Activated T-helper 17 cell treated with anti-CD3 and anti-CD28 coated beads, Interleukin-2, amount 50 U/mL, for 72 hours (primary cell): Measurements from ENCODE around the gene CAMSAP2. TPM values are rescaled to one million over a fixed set of nuclear protein-coding genes. Genes with fewer than 3 reads are reported as not detected.

Source experiments
- ATAC-seq: fragments of 150-1000 bp; cut with Tn5 transposase; replicated peaks from 2 replicates; pipeline ENCODE4 v1.10.0; 2021; ENCODE audit warnings: mild to moderate bottlenecking, moderate library complexity
- H3K27ac Mint-ChIP-seq: one replicate; pipeline ENCODE4 v1.8.0; 2022; ENCODE audit warnings: mixed read lengths
- H3K27me3 Mint-ChIP-seq: one replicate; pipeline ENCODE4 v1.8.0; 2022; ENCODE audit warnings: mixed read lengths
- H3K36me3 Mint-ChIP-seq: one replicate; pipeline ENCODE4 v1.8.0; 2022; ENCODE audit warnings: low read depth, mild to moderate bottlenecking, mixed read lengths
- H3K4me1 Mint-ChIP-seq: one replicate; pipeline ENCODE4 v1.8.0; 2022; ENCODE audit warnings: mixed read lengths
- H3K4me3 Mint-ChIP-seq: one replicate; pipeline ENCODE4 v1.8.0; 2022; ENCODE audit warnings: mild to moderate bottlenecking, mixed read lengths
- H3K9me3 Mint-ChIP-seq: one replicate; pipeline ENCODE4 v1.8.0; 2022; ENCODE audit warnings: mixed read lengths
- total RNA-seq, 2 donors: library from RNA; stranded (reverse); gene quantifications; one replicate each; pipeline ENCODE4 v1.2.3, GENCODE V29; 2022

CAMSAP2 gene
- total RNA-seq: 1 to 10 TPM; 3.4 to 5.3 TPM

- Mint-ChIP-seq H3K4me1 (peaks cover 26% of the 10 kb centered on the region), H3K9me3 (no peaks in the 10 kb centered on the region), H3K36me3 (no peaks in the 10 kb centered on the region), H3K4me3 (peak within 1 kb of the TSS; percentile 86), H3K27me3 (no peaks in the 10 kb centered on the region), H3K27ac (peak within 1 kb of the TSS; percentile 78)
- ATAC-seq: peak; percentile 43
Observed at GRCh38 chr1:200738327-200738948, at the start of gene CAMSAP2. TSS of gene CAMSAP2 (plus strand) at chr1:200738893. CDS start at chr1:200739828, 935 bp downstream.

- Mint-ChIP-seq H3K4me3 (no peak overlapping the region), H3K27me3 (peaks cover 6% of the 10 kb centered on the region), H3K9me3 (peaks cover 3% of the 10 kb centered on the region), H3K4me1 (no peaks in the 10 kb centered on the region), H3K27ac (no peak overlapping the region), H3K36me3 (no peaks in the 10 kb centered on the region)
- ATAC-seq: no peak
Observed at GRCh38 chr1:200692316-200692715, 46.4 kb upstream of the CAMSAP2 start.

GRCh38 chr1:200693327-200693726, 45.4 kb upstream of the CAMSAP2 start:
- Mint-ChIP-seq H3K4me3 (no peak overlapping the region), H3K36me3 (no peaks in the 10 kb centered on the region), H3K9me3 (peaks cover 3% of the 10 kb centered on the region), H3K27ac (no peak overlapping the region), H3K4me1 (no peaks in the 10 kb centered on the region), H3K27me3 (peaks cover 6% of the 10 kb centered on the region)
- peak; percentile 26 for ATAC-seq

- Mint-ChIP-seq H3K4me3 (no peak overlapping the region), H3K27me3 (peaks cover 5% of the 10 kb centered on the region), H3K4me1 (no peaks in the 10 kb centered on the region), H3K9me3 (peaks cover 3% of the 10 kb centered on the region), H3K27ac (no peak overlapping the region), H3K36me3 (no peaks in the 10 kb centered on the region)
- ATAC-seq: no peak
Observed at GRCh38 chr1:200694738-200695137, 44.0 kb upstream of the CAMSAP2 start.

- H3K9me3 Mint-ChIP-seq: peaks cover 3% of the 10 kb centered on the region
- no peak for ATAC-seq
- H3K27ac Mint-ChIP-seq: no peak overlapping the region
- no peaks in the 10 kb centered on the region for H3K36me3 Mint-ChIP-seq
- peaks cover 5% of the 10 kb centered on the region for H3K27me3 Mint-ChIP-seq
- no peak overlapping the region for H3K4me3 Mint-ChIP-seq
- no peaks in the 10 kb centered on the region for H3K4me1 Mint-ChIP-seq
Observed at GRCh38 chr1:200699871-200700270, 38.8 kb upstream of the CAMSAP2 start.

- Mint-ChIP-seq H3K4me1 (no peaks in the 10 kb centered on the region), H3K9me3 (no peaks in the 10 kb centered on the region), H3K27ac (no peak overlapping the region), H3K36me3 (no peaks in the 10 kb centered on the region), H3K27me3 (no peaks in the 10 kb centered on the region), H3K4me3 (no peak overlapping the region)
- ATAC-seq: no peak
Observed at GRCh38 chr1:200704986-200705500, 33.6 kb upstream of the CAMSAP2 start.

GRCh38 chr1:200706111-200706814, 32.4 kb upstream of the CAMSAP2 start:
- no peaks in the 10 kb centered on the region for H3K9me3 Mint-ChIP-seq
- no peaks in the 10 kb centered on the region for H3K4me1 Mint-ChIP-seq
- no peak overlapping the region for H3K4me3 Mint-ChIP-seq
- no peak overlapping the region for H3K27ac Mint-ChIP-seq
- no peaks in the 10 kb centered on the region for H3K36me3 Mint-ChIP-seq
- no peaks in the 10 kb centered on the region for H3K27me3 Mint-ChIP-seq
- ATAC-seq: no peak

GRCh38 chr1:200707116-200707515, 31.6 kb upstream of the CAMSAP2 start:
- Mint-ChIP-seq H3K4me1 (no peaks in the 10 kb centered on the region), H3K36me3 (no peaks in the 10 kb centered on the region), H3K9me3 (no peaks in the 10 kb centered on the region), H3K4me3 (no peak overlapping the region), H3K27ac (no peak overlapping the region), H3K27me3 (no peaks in the 10 kb centered on the region)
- no peak for ATAC-seq

- ATAC-seq: no peak
- no peaks in the 10 kb centered on the region for H3K27me3 Mint-ChIP-seq
- H3K4me3 Mint-ChIP-seq: no peak overlapping the region
- no peaks in the 10 kb centered on the region for H3K9me3 Mint-ChIP-seq
- H3K36me3 Mint-ChIP-seq: no peaks in the 10 kb centered on the region
- H3K4me1 Mint-ChIP-seq: no peaks in the 10 kb centered on the region
- H3K27ac Mint-ChIP-seq: no peak overlapping the region
Observed at GRCh38 chr1:200708161-200708560, 30.5 kb upstream of the CAMSAP2 start.

GRCh38 chr1:200708769-200709168, 29.9 kb upstream of the CAMSAP2 start:
- peak; percentile 24 for ATAC-seq
- H3K4me1 Mint-ChIP-seq: no peaks in the 10 kb centered on the region
- no peak overlapping the region for H3K27ac Mint-ChIP-seq
- H3K36me3 Mint-ChIP-seq: no peaks in the 10 kb centered on the region
- no peaks in the 10 kb centered on the region for H3K9me3 Mint-ChIP-seq
- no peak overlapping the region for H3K4me3 Mint-ChIP-seq
- peaks cover 3% of the 10 kb centered on the region for H3K27me3 Mint-ChIP-seq

- no peak overlapping the region for H3K4me3 Mint-ChIP-seq
- peaks cover 3% of the 10 kb centered on the region for H3K27me3 Mint-ChIP-seq
- no peak for ATAC-seq
- no peaks in the 10 kb centered on the region for H3K36me3 Mint-ChIP-seq
- H3K27ac Mint-ChIP-seq: no peak overlapping the region
- H3K4me1 Mint-ChIP-seq: no peaks in the 10 kb centered on the region
- no peaks in the 10 kb centered on the region for H3K9me3 Mint-ChIP-seq
Observed at GRCh38 chr1:200710166-200710565, 28.5 kb upstream of the CAMSAP2 start.

GRCh38 chr1:200714504-200715187, 24.0 kb upstream of the CAMSAP2 start:
- Mint-ChIP-seq H3K27ac (no peak overlapping the region), H3K9me3 (no peaks in the 10 kb centered on the region), H3K27me3 (peaks cover 18% of the 10 kb centered on the region), H3K36me3 (no peaks in the 10 kb centered on the region), H3K4me3 (no peak overlapping the region), H3K4me1 (no peaks in the 10 kb centered on the region)
- no peak for ATAC-seq

- Mint-ChIP-seq H3K4me1 (peaks cover 5% of the 10 kb centered on the region), H3K36me3 (no peaks in the 10 kb centered on the region), H3K27me3 (peaks cover 25% of the 10 kb centered on the region), H3K27ac (no peak overlapping the region), H3K9me3 (no peaks in the 10 kb centered on the region), H3K4me3 (no peak overlapping the region)
- no peak for ATAC-seq
Observed at GRCh38 chr1:200720199-200720598, 18.5 kb upstream of the CAMSAP2 start.

- Mint-ChIP-seq H3K27ac (no peak overlapping the region), H3K4me3 (no peak overlapping the region), H3K4me1 (peaks cover 5% of the 10 kb centered on the region), H3K9me3 (no peaks in the 10 kb centered on the region), H3K36me3 (no peaks in the 10 kb centered on the region), H3K27me3 (peaks cover 11% of the 10 kb centered on the region)
- no peak for ATAC-seq
Observed at GRCh38 chr1:200724064-200724463, 14.6 kb upstream of the CAMSAP2 start.

GRCh38 chr1:200727257-200727656, 11.4 kb upstream of the CAMSAP2 start:
- no peak for ATAC-seq
- Mint-ChIP-seq H3K36me3 (no peaks in the 10 kb centered on the region), H3K9me3 (no peaks in the 10 kb centered on the region), H3K27me3 (no peaks in the 10 kb centered on the region), H3K27ac (no peak overlapping the region), H3K4me1 (no peaks in the 10 kb centered on the region), H3K4me3 (no peak overlapping the region)
